ENCODE data around the gene SPO11. TPM values are rescaled to one million over a fixed set of nuclear protein-coding genes. Genes with fewer than 3 reads are reported as not detected.
A peak's percentile ranks its signal among the peaks of the same experiment; 100 is the strongest.

SPO11 gene
- total RNA-seq, 2 experiments from 2014 or later, result not detected

DNA sequence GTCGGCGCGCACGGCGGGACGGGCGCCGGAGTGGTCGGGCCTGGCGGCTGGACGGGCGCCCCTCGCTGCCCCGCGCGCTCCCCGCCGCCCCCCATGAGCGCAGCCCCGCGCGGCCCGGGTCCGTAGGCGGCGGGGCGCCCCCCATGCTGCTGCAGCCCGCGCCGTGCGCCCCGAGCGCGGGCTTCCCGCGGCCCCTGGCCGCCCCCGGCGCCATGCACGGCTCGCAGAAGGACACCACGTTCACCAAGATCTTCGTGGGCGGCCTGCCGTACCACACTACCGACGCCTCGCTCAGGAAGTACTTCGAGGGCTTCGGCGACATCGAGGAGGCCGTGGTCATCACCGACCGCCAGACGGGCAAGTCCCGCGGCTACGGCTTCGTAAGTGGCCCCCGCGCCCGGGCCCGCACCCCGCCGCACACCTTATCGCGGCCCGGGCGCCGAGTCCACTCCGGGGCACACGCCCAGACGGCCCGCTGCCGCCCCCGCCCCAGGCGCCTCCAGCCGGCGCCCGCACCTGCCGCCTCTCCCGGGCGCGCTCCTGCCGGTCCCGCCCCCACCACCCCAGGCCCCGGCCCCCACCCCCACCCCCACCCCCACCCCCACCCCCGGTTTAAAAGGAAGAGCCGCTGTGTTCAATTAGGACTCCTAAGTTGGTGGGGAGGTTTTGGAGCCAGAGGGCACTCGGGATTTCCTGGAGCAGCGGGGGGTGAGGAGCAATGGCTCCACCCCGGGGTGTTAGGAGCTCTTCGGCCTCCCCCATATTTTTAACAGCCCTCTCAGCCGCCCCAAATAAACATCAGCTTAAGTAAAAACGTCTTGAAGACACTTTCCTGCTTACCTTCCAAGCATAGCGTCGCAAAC is 62.1 kb downstream of the SPO11 start:
- Mint-ChIP-seq H3K36me3 (ENCODE audit: low read depth) (peaks cover 60% of the 10 kb centered on the region), H3K4me3 (peak overlapping the region; percentile 99), H3K4me1 (ENCODE audit: low read depth) (peaks cover 58% of the 10 kb centered on the region), H3K27ac (peak overlapping the region; percentile 96), H3K9me3 (no peaks in the 10 kb centered on the region), H3K27me3 (peaks cover 6% of the 10 kb centered on the region)
- ATAC-seq (ENCODE audit: poor library complexity), result no peak
- Histone ChIP-seq H3K4me3 (ENCODE audit: low read length) (peak overlapping the region; percentile 72), H3K27ac (ENCODE audit: low read depth in 1 of 2, low read length in 2 of 2) (peak overlapping the region; percentile 83 to 88), H3K36me3 (ENCODE audit: insufficient read depth, low read length) (peaks cover 37% of the 10 kb centered on the region), H3K9me3 (ENCODE audit: control insufficient read depth in 1 of 2, insufficient read depth in 1 of 2, low read length in 2 of 2) (no peaks in the 10 kb centered on the region), H3K27me3 (ENCODE audit: control insufficient read depth in 1 of 2, insufficient read depth in 2 of 2, low read length in 2 of 2) (no peaks in the 10 kb centered on the region), H3K4me1 (ENCODE audit: insufficient read depth, low read length) (peaks cover 69% of the 10 kb centered on the region)
- peak in 6 of 14 experiments; percentile 23 to 70 (median 48) for DNase-seq
- ChIA-PET POLR2A (interaction anchor here (0.6 to 6.3 kb wide), 26 partner anchors 9 to 1773 kb away, joined by 3 to 132 read pairs (median 4); partner anchors contain the start of genes VAPB and ZBP1), CTCF (interaction anchor here (0.9 kb wide), 1 partner anchor 10 kb away, joined by 5 read pairs; no protein-coding TSS in a partner anchor)
- intact Hi-C loops (cut with DNase I, micrococcal nuclease), result loop anchor here (2.0 to 5.0 kb wide), 4 partner anchors 43 to 1501 kb away; partner anchors contain the start of genes PMEPA1 (in 1 of the 2) and RAB22A (in 1 of the 2)
- no peak for TF ChIP-seq CTCF (IDR thresholded peaks at IDR 0.05)

DNA sequence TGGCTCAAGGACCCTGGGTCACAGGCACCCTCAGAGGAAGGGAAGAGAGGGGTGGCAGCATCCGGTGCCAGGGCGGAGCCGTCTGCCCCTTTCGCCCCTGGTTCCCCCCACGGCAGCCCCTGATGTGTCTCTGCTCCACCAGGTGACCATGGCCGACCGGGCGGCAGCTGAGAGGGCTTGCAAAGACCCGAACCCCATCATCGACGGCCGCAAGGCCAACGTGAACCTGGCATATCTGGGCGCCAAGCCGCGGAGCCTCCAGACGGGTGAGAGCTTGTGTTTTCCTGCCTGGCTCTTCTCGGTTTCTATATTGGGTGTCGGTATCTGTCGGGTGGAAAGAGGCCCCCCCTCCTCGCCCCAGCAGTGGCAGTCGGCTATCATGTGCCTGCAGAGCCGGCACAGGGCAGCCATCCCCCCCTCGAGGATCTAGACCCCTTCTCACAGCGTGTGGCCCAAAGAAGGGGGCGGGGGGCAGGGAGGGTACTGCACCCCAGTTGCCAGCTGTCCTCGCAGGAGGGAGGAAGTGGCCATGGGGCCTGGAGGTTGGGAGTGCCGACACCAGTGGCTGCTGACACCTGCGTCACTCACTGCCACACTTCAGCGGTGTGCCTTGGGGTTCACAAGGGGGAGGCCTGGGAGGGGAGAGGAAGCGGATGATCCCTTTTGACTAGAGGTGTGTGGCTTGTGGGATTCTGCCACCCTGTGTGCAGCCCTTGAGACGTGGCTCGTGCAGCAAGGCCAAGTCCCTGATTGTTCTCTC is 63.1 kb downstream of the SPO11 start:
- Mint-ChIP-seq H3K36me3 (ENCODE audit: low read depth) (peaks cover 70% of the 10 kb centered on the region), H3K27me3 (peaks cover 7% of the 10 kb centered on the region), H3K9me3 (no peaks in the 10 kb centered on the region), H3K4me1 (ENCODE audit: low read depth) (peaks cover 68% of the 10 kb centered on the region), H3K27ac (peak overlapping the region; percentile 96), H3K4me3 (peak overlapping the region; percentile 99)
- ATAC-seq (ENCODE audit: poor library complexity), result peak; percentile 59
- peak; percentile 68 to 96 (median 82) for DNase-seq
- Histone ChIP-seq H3K4me1 (ENCODE audit: insufficient read depth, low read length) (peaks cover 79% of the 10 kb centered on the region), H3K4me3 (ENCODE audit: low read length) (peak overlapping the region; percentile 72), H3K9me3 (ENCODE audit: control insufficient read depth in 1 of 2, insufficient read depth in 1 of 2, low read length in 2 of 2) (no peaks in the 10 kb centered on the region), H3K27ac (ENCODE audit: low read depth in 1 of 2, low read length in 2 of 2) (peak overlapping the region; percentile 83 to 88), H3K27me3 (ENCODE audit: control insufficient read depth in 1 of 2, insufficient read depth in 2 of 2, low read length in 2 of 2) (no peaks in the 10 kb centered on the region), H3K36me3 (ENCODE audit: insufficient read depth, low read length) (peaks cover 47% of the 10 kb centered on the region)
- no peak for TF ChIP-seq CTCF (IDR thresholded peaks at IDR 0.05)
- intact Hi-C loops (cut with DNase I, micrococcal nuclease), result loop anchor here (5.0 kb wide), 3 partner anchors 320 to 1500 kb away; partner anchors contain the start of genes PMEPA1 (in 1 of the 2) and RAB22A (in 1 of the 2)
- ChIA-PET CTCF (interaction anchor here (0.9 kb wide), 1 partner anchor 11 kb away, joined by 5 read pairs; no protein-coding TSS in a partner anchor), POLR2A (interaction anchor here (0.6 to 6.3 kb wide), 19 partner anchors 8 to 1772 kb away, joined by 3 to 132 read pairs (median 5); partner anchors contain the start of gene ZBP1)

Small RNAs within 50 kb of the gene (microRNA-seq; reads per million reads assigned to microRNA genes)
- not detected for gene MIR4325 (ENCODE audit: borderline microRNAs expressed, borderline replicate concordance)

Other genes with a start within 250 kb of the SPO11 start
- not detected for gene BMP7, start 63.2 kb upstream of the SPO11 start, total RNA-seq
- gene RAE1, start 21.5 kb downstream of the SPO11 start, total RNA-seq, result 10 to 100 TPM; 58.8 to 60.7 TPM
- 100 to 1,000 TPM; 604 to 645 TPM for gene RBM38, start 61.6 kb downstream of the SPO11 start, total RNA-seq
- gene CTCFL, start 195.3 kb downstream of the SPO11 start, total RNA-seq, result not detected
- not detected for gene PCK1, start 231.3 kb downstream of the SPO11 start, total RNA-seq

Measured in CD4-positive, alpha-beta T cell (primary cell).